ENCODE data around the gene GNPDA1.

The GNPDA1 gene

GRCh38 chr5:142011572-142012185 is 1.1 kb downstream of the GNPDA1 start:
- Histone ChIP-seq H3K9ac (no peak overlapping the region), H3K27ac (no peak overlapping the region), H2AFZ (ENCODE audit: low read depth) (no peak overlapping the region), H3K79me2 (ENCODE audit: insufficient read depth, low read depth) (no peaks in the 10 kb centered on the region; the same call in 1 of the 2 replicates), H3K36me3 (ENCODE audit: insufficient read depth) (no peaks in the 10 kb centered on the region), H3K4me3 (IDR thresholded peaks at IDR 0.05; ENCODE audit: insufficient read depth, low read depth, low read length) (no peak overlapping the region), H3K27me3 (ENCODE audit: insufficient read depth, low read depth) (no peaks in the 10 kb centered on the region), H3K4me1 (ENCODE audit: low read depth, poor library complexity, severe bottlenecking) (peaks cover 91% of the 10 kb centered on the region), H3K4me2 (peak overlapping the region; percentile 77; the same call in 1 of the 2 replicates), H4K20me1 (ENCODE audit: insufficient read depth) (no peaks in the 10 kb centered on the region)
- no peak for TF ChIP-seq CTCF (conservative IDR thresholded peaks at IDR 0.05; ENCODE audit: low read depth, low read length)

- H3K4me2 ChIP-seq, result peak overlapping the region; percentile 67
- H2AFZ ChIP-seq (ENCODE audit: low read depth), result no peak overlapping the region; the same call in 1 of the 2 replicates
- no peaks in the 10 kb centered on the region for H3K27me3 ChIP-seq (ENCODE audit: insufficient read depth, low read depth)
- H3K79me2 ChIP-seq (ENCODE audit: insufficient read depth, low read depth), result no peaks in the 10 kb centered on the region; the same call in 1 of the 2 replicates
- peaks cover 81% of the 10 kb centered on the region for H3K4me1 ChIP-seq (ENCODE audit: low read depth, poor library complexity, severe bottlenecking)
- H3K36me3 ChIP-seq (ENCODE audit: insufficient read depth), result no peaks in the 10 kb centered on the region
- H3K4me3 ChIP-seq (IDR thresholded peaks at IDR 0.05; ENCODE audit: insufficient read depth, low read depth, low read length), result no peak overlapping the region
- H3K9ac ChIP-seq, result peak overlapping the region; percentile 20; the same call in 1 of the 2 replicates
- peak overlapping the region; percentile 54 for H3K27ac ChIP-seq
- TF ChIP-seq CTCF (conservative IDR thresholded peaks at IDR 0.05; ENCODE audit: low read depth, low read length), result no peak
- no peaks in the 10 kb centered on the region for H4K20me1 ChIP-seq (ENCODE audit: insufficient read depth)
Observed at GRCh38 chr5:142009886-142010285, 2.9 kb downstream of the GNPDA1 start.

GRCh38 chr5:142008813-142009212 is 4.0 kb downstream of the GNPDA1 start:
- no peaks in the 10 kb centered on the region; the same call in 1 of the 2 replicates for H3K79me2 ChIP-seq (ENCODE audit: insufficient read depth, low read depth)
- TF ChIP-seq CTCF (conservative IDR thresholded peaks at IDR 0.05; ENCODE audit: low read depth, low read length), result no peak

GRCh38 chr5:142007237-142007544 is 5.6 kb downstream of the GNPDA1 start:
- Histone ChIP-seq H3K27ac (peak overlapping the region; percentile 32; the same call in 1 of the 2 replicates), H4K20me1 (ENCODE audit: insufficient read depth) (no peaks in the 10 kb centered on the region), H3K4me3 (IDR thresholded peaks at IDR 0.05; ENCODE audit: insufficient read depth, low read depth, low read length) (no peak overlapping the region), H3K27me3 (ENCODE audit: insufficient read depth, low read depth) (no peaks in the 10 kb centered on the region), H3K36me3 (ENCODE audit: insufficient read depth) (no peaks in the 10 kb centered on the region), H2AFZ (ENCODE audit: low read depth) (no peak overlapping the region), H3K9ac (no peak overlapping the region), H3K4me2 (peak overlapping the region; percentile 39; the same call in 1 of the 2 replicates), H3K79me2 (ENCODE audit: insufficient read depth, low read depth) (no peaks in the 10 kb centered on the region; the same call in 1 of the 2 replicates), H3K4me1 (ENCODE audit: low read depth, poor library complexity, severe bottlenecking) (peaks cover 63% of the 10 kb centered on the region)
- TF ChIP-seq CTCF (conservative IDR thresholded peaks at IDR 0.05; ENCODE audit: low read depth, low read length), result no peak

More at GRCh38 chr5:142008813-142009212, 4.0 kb downstream of the GNPDA1 start:
- no peaks in the 10 kb centered on the region for H3K36me3 ChIP-seq (ENCODE audit: insufficient read depth)
- no peak overlapping the region for H2AFZ ChIP-seq (ENCODE audit: low read depth)
- peak overlapping the region; percentile 67; the same call in 1 of the 2 replicates for H3K4me2 ChIP-seq
- H3K4me3 ChIP-seq (IDR thresholded peaks at IDR 0.05; ENCODE audit: insufficient read depth, low read depth, low read length), result no peak overlapping the region
- peaks cover 70% of the 10 kb centered on the region for H3K4me1 ChIP-seq (ENCODE audit: low read depth, poor library complexity, severe bottlenecking)
- no peak overlapping the region for H3K9ac ChIP-seq
- no peak overlapping the region; the same call in 1 of the 2 replicates for H3K27ac ChIP-seq
- H3K27me3 ChIP-seq (ENCODE audit: insufficient read depth, low read depth), result no peaks in the 10 kb centered on the region
- no peaks in the 10 kb centered on the region for H4K20me1 ChIP-seq (ENCODE audit: insufficient read depth)
